Measurements from ENCODE around the gene TRMT6.

DNA sequence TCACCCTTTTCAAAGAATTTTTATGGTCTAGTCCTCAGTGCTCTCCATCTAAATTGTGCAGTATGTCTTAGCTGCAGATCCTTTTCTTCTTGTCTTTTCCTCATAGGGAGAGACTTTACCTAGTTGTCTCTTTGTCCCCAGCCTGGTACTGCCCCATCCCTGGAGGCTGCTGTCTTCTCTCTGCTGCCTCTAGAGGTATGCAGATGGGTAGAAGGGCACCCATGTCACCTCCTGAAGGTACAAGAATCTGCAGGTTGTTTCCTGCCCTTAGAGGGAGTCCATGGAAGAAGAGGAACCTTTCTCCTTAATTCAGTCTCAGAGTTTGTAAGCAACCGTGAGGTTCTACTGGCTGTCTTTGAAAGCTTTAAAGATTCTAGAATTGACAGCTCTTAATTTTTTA, 39.2 kb upstream of the TRMT6 start:
- TF ChIP-seq RFX7 (CRISPR knock-in tag; IDR thresholded peaks at IDR 0.05) (no peak), ZSCAN32 (CRISPR knock-in tag; IDR thresholded peaks at IDR 0.05) (no peak), RCOR1 (IDR thresholded peaks at IDR 0.05; ENCODE audit: borderline replicate concordance in 1 of 2, low read depth in 2 of 2, low read length in 2 of 2) (no peak), DMBX1 (CRISPR knock-in tag; IDR thresholded peaks at IDR 0.05; ENCODE audit: borderline replicate concordance) (no peak), SIN3A (IDR thresholded peaks at IDR 0.05; ENCODE audit: borderline replicate concordance in 2 of 2, control insufficient read depth in 1 of 2, low read depth in 2 of 2, low read length in 2 of 2) (no peak), CREB1 (IDR thresholded peaks at IDR 0.05) (no peak), CREB1 (CRISPR knock-in tag; IDR thresholded peaks at IDR 0.05) (no peak), HOMEZ (CRISPR knock-in tag; IDR thresholded peaks at IDR 0.05) (no peak), EZH2 (IDR thresholded peaks at IDR 0.05; ENCODE audit: borderline replicate concordance, low read depth, low read length) (no peak)
- TF ChIP-seq, protein P1, sequence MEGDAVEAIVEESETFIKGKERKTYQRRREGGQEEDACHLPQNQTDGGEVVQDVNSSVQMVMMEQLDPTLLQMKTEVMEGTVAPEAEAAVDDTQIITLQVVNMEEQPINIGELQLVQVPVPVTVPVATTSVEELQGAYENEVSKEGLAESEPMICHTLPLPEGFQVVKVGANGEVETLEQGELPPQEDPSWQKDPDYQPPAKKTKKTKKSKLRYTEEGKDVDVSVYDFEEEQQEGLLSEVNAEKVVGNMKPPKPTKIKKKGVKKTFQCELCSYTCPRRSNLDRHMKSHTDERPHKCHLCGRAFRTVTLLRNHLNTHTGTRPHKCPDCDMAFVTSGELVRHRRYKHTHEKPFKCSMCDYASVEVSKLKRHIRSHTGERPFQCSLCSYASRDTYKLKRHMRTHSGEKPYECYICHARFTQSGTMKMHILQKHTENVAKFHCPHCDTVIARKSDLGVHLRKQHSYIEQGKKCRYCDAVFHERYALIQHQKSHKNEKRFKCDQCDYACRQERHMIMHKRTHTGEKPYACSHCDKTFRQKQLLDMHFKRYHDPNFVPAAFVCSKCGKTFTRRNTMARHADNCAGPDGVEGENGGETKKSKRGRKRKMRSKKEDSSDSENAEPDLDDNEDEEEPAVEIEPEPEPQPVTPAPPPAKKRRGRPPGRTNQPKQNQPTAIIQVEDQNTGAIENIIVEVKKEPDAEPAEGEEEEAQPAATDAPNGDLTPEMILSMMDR (IDR thresholded peaks at IDR 0.05 in 2 of 3, conservative IDR thresholded peaks at IDR 0.05 in 1 of 3; ENCODE audit: insufficient read depth in 2 of 3, low read depth in 1 of 3, low read length in 3 of 3): no peak
- TF ChIP-seq, protein P2, sequence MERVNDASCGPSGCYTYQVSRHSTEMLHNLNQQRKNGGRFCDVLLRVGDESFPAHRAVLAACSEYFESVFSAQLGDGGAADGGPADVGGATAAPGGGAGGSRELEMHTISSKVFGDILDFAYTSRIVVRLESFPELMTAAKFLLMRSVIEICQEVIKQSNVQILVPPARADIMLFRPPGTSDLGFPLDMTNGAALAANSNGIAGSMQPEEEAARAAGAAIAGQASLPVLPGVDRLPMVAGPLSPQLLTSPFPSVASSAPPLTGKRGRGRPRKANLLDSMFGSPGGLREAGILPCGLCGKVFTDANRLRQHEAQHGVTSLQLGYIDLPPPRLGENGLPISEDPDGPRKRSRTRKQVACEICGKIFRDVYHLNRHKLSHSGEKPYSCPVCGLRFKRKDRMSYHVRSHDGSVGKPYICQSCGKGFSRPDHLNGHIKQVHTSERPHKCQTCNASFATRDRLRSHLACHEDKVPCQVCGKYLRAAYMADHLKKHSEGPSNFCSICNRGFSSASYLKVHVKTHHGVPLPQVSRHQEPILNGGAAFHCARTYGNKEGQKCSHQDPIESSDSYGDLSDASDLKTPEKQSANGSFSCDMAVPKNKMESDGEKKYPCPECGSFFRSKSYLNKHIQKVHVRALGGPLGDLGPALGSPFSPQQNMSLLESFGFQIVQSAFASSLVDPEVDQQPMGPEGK (CRISPR knock-in tag; IDR thresholded peaks at IDR 0.05; ENCODE audit: borderline replicate concordance): no peak
- TF ChIP-seq, protein P3, sequence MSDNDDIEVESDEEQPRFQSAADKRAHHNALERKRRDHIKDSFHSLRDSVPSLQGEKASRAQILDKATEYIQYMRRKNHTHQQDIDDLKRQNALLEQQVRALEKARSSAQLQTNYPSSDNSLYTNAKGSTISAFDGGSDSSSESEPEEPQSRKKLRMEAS (CRISPR knock-in tag; IDR thresholded peaks at IDR 0.05): no peak
- TF ChIP-seq, protein P4, sequence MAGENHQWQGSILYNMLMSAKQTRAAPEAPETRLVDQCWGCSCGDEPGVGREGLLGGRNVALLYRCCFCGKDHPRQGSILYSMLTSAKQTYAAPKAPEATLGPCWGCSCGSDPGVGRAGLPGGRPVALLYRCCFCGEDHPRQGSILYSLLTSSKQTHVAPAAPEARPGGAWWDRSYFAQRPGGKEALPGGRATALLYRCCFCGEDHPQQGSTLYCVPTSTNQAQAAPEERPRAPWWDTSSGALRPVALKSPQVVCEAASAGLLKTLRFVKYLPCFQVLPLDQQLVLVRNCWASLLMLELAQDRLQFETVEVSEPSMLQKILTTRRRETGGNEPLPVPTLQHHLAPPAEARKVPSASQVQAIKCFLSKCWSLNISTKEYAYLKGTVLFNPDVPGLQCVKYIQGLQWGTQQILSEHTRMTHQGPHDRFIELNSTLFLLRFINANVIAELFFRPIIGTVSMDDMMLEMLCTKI (IDR thresholded peaks at IDR 0.05; ENCODE audit: partially characterized antibody): no peak
